ENCODE measurements around the gene LCE1C. TPM values are rescaled to one million over a fixed set of nuclear protein-coding genes. Genes with fewer than 3 reads are reported as not detected.

Gene LCE1C
- total RNA-seq, 2 experiments from 2014 or later = not detected

- intact Hi-C loops (cut with micrococcal nuclease) = no loop called here
- H3K9me3 Mint-ChIP-seq = no peaks in the 10 kb centered on the region
- ChIA-PET CTCF (no interaction called here), POLR2A (no interaction called here)
- no peaks in the 10 kb centered on the region for H3K4me1 Mint-ChIP-seq (ENCODE audit: low read depth)
- DNase-seq = no peak
- H3K4me3 Mint-ChIP-seq = no peak overlapping the region
- H3K27me3 Mint-ChIP-seq = peaks cover 19% of the 10 kb centered on the region
- H3K27ac Mint-ChIP-seq = no peak overlapping the region
- H3K36me3 Mint-ChIP-seq = no peaks in the 10 kb centered on the region
These were observed 49.6 kb downstream of the LCE1C start for GRCh38 chr1:152756872-152757271.

Other genes with a start within 250 kb of the LCE1C start
- not detected for gene LCE3E, start 239.9 kb downstream of the LCE1C start, total RNA-seq
- not detected for gene LCE3D, start 226.1 kb downstream of the LCE1C start, total RNA-seq
- gene LCE3C, start 206.4 kb downstream of the LCE1C start, total RNA-seq = not detected
- not detected for gene LCE3B, start 192.8 kb downstream of the LCE1C start, total RNA-seq
- gene LCE3A, start 183.5 kb downstream of the LCE1C start, total RNA-seq = not detected
- not detected for gene LCE2D, start 143.3 kb downstream of the LCE1C start, total RNA-seq
- not detected for gene LCE2C, start 131.4 kb downstream of the LCE1C start, total RNA-seq
- not detected for gene LCE2B, start 120.5 kb downstream of the LCE1C start, total RNA-seq
- not detected for gene LCE2A, start 108.3 kb downstream of the LCE1C start, total RNA-seq
- gene LCE4A, start 98.5 kb downstream of the LCE1C start, total RNA-seq = not detected
- gene KPRP, start 48.6 kb downstream of the LCE1C start, total RNA-seq = not detected
- gene LCE1F, start 31.5 kb downstream of the LCE1C start, total RNA-seq = not detected
- gene LCE1E, start 20.4 kb downstream of the LCE1C start, total RNA-seq = not detected
- not detected for gene LCE1D, start 9.9 kb downstream of the LCE1C start, total RNA-seq
- not detected for gene LCE1B, start 5.3 kb upstream of the LCE1C start, total RNA-seq
- gene LCE1A, start 20.8 kb upstream of the LCE1C start, total RNA-seq = not detected
- gene LCE6A, start 36.2 kb upstream of the LCE1C start, total RNA-seq = not detected
- not detected for gene LCE7A, start 53.3 kb upstream of the LCE1C start, total RNA-seq
- not detected for gene SMCP, start 71.7 kb upstream of the LCE1C start, total RNA-seq
- gene IVL, start 101.9 kb upstream of the LCE1C start, total RNA-seq = not detected
- gene SPRR5, start 140.6 kb upstream of the LCE1C start, total RNA-seq = not detected
- gene SPRR4, start 164.0 kb upstream of the LCE1C start, total RNA-seq = not detected
- gene SPRR1A, start 177.4 kb upstream of the LCE1C start, total RNA-seq = not detected
- gene SPRR3, start 195.1 kb upstream of the LCE1C start, total RNA-seq = not detected
- not detected for gene SPRR1B, start 224.6 kb upstream of the LCE1C start, total RNA-seq
- not detected for gene SPRR2D, start 234.5 kb upstream of the LCE1C start, total RNA-seq